Retinal pigment epithelial cell (primary cell): ENCODE data around the gene PIGH.
"Not testable (repeated sequence)": the region's sequence is repeated elsewhere in the genome, so short reads cannot be mapped to it uniquely, and the experiment has no call there.

Experiments
- DNase-seq: peaks from one replicate; pipeline ENCODE4 v3.0.0-alpha.2; 2010; ENCODE audit warnings: low read depth
- H3K4me3 ChIP-seq: 2 replicates; pipeline ENCODE4 v1.5.1; 2011; ENCODE audit warnings: mild to moderate bottlenecking, low read length, control low read depth, moderate library complexity
- TF ChIP-seq, protein P1 (sequence below): conservative IDR thresholded peaks from 2 replicates; pipeline ENCODE4 v1.5.1; 2011; ENCODE audit warnings: low read depth, low read length, control low read depth, inconsistent platforms

Gene PIGH

DNA sequence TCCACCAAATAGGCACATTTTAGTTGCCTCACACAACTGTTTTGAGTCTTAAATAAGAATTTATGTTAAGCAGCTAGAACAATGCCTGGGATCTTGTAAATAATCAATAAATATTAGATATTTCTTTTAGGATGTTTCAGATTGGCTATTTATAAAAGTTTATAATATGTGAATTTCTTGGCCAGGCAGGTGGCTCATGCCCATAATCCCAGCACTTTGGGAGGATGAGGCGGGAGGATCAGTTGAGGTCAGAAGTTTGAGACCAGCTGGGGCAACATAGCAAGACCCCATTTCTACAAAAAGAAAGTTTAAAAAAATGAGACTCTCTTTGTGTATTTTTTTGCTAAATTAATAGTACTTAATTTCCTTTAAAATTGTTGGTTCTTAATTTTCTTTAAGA, 41.4 kb upstream of the PIGH start:
- DNase-seq = no peak
- H3K4me3 ChIP-seq = no peak overlapping the region
- TF ChIP-seq, protein P1, sequence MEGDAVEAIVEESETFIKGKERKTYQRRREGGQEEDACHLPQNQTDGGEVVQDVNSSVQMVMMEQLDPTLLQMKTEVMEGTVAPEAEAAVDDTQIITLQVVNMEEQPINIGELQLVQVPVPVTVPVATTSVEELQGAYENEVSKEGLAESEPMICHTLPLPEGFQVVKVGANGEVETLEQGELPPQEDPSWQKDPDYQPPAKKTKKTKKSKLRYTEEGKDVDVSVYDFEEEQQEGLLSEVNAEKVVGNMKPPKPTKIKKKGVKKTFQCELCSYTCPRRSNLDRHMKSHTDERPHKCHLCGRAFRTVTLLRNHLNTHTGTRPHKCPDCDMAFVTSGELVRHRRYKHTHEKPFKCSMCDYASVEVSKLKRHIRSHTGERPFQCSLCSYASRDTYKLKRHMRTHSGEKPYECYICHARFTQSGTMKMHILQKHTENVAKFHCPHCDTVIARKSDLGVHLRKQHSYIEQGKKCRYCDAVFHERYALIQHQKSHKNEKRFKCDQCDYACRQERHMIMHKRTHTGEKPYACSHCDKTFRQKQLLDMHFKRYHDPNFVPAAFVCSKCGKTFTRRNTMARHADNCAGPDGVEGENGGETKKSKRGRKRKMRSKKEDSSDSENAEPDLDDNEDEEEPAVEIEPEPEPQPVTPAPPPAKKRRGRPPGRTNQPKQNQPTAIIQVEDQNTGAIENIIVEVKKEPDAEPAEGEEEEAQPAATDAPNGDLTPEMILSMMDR = no peak

DNA sequence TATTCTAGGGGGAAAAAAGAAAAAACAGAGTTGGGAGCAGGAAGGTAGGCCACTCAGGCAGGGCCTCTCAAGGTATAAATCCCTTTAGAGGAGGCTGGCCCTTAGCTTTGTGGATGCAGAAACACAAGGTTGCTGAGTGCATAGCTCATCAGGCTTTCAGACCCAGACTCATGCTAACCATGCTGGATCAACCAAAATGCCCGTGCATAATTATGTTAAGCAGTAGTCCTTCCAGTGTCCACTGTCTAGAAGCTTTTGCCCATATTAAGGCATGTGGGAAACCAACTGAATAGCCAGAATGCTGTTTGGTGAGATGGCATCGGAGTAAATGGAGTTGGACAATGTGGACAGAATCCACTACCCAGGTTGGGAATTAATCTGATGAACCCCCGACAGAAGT, 38.6 kb upstream of the PIGH start:
- DNase-seq = no peak
- TF ChIP-seq, protein P1 = no peak
- H3K4me3 ChIP-seq = no peak overlapping the region

DNA sequence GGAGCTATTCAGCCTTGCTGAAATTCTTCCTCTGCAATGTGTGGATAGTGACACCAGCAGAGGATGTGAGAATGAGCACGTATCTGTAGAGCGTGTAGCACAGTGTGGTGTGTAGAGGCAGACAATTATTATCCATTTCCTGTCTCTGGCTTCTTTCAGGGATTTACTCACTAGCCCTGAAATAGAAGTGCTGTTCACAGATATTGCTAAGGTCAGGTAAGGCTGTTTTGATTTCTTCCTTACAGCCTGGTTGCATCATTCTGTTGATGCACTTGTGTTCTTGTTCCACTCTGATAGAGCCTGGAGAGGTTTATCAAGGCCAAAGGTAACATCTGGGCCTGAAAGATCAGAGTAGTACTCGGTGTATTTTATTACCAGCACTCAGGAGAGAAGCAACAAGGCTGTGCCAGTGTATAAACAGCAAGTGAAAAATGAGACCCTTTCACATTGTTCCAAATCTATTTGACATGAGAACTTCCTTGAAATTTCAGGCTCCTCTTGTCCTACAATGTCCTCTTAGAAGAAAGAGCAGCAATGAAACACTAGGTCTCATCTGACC, 36.4 kb upstream of the PIGH start:
- TF ChIP-seq, protein P1 = no peak

DNA sequence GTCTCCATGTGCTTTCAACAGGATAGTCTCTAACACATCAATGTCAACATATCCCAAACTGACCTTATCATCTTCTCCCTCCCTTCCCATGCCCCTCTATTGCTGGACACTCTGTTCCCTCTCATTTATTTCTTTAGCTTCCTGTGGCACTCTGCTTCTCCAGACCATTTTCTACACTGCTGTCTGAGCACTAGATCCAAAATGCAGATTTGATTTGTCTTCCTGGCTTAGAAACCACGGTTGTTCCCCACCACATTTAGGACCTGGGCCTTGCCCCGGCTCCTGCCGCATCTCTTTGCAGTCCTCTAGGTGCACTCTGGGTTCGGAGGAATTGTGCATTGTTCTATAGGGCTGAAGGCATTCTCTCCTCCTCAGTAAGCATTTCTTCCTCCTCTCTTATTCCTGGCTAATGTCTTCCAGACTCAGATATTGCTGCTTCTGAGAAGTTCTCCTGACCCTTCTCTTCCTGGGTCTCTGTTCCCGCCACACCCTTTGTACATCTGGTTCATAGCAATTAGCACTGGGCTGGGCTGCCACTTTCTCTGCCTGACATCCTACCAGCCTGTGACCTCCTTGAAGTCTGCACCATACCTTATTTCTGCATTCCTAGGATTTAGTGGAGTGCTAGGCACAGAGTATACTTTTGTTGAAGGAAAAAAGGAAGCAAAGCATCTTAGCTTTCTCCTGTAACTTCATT, 33.5 kb upstream of the PIGH start:
- TF ChIP-seq, protein P1 = no peak
- H3K4me3 ChIP-seq = no peak overlapping the region
- DNase-seq = no peak

More for the DNA sequence above, 36.4 kb upstream of the PIGH start:
- no peak overlapping the region for H3K4me3 ChIP-seq
- no peak for DNase-seq

DNA sequence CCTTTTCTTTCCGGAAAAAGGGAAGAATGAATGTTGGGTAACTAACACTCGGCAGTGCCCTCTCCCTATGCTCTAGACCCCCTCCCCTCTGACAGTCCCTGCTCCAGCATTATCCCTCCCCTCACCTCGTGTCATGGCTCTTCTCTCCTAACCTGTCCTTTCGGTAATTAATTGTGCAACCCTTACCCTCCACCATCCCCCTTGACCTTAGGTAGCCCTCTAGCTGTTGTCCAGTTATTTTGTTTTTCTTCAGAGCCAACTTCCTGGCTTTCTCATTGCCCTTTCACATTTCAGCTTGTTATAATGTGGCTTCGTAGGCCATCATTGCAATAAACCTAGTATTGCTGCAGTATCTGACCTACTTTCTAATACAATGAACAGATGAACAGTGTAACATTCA, 30.9 kb upstream of the PIGH start:
- H3K4me3 ChIP-seq = no peak overlapping the region
- TF ChIP-seq, protein P1 = no peak
- no peak for DNase-seq

DNA sequence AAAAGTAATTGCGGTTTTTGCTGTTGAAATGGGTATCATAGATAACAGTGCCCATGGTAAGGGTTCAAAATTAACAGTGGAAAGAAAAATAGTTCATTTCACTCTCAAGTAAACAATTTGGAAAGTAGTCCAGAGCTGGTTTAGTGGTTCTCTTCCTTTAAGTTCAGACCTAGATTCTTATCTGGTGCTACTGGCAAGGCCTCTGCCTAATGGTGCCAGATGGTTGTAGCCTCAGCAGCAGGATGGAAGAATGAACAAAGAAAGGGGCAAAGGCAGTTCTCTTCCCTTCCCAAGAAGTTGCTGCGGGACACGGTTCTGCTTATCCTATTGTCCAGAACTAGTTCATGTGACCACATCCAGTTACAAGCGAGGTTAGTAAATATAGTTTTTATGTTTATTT, 30.1 kb upstream of the PIGH start:
- TF ChIP-seq, protein P1 = no peak
- no peak overlapping the region for H3K4me3 ChIP-seq
- no peak for DNase-seq

DNA sequence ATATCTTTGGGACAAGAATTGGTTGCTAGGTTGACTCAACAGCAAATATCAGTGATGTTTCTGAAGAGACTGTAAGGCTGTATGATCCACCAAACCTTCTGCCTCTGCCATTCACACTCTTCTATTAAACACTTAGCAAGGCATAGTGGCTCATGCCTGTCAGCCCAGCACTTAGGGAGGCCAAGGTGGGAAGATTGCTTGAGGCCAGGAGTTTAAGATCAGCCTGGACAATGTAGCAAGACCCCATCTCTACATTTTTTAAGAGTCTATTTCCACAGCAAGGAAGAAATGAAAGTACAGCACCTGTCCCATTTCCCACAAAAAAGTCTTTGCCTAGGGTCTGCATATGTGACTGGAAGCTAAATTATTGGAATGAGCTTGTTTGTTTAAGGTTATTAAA, 27.5 kb upstream of the PIGH start:
- no peak overlapping the region for H3K4me3 ChIP-seq
- TF ChIP-seq, protein P1 = no peak
- DNase-seq = no peak

DNA sequence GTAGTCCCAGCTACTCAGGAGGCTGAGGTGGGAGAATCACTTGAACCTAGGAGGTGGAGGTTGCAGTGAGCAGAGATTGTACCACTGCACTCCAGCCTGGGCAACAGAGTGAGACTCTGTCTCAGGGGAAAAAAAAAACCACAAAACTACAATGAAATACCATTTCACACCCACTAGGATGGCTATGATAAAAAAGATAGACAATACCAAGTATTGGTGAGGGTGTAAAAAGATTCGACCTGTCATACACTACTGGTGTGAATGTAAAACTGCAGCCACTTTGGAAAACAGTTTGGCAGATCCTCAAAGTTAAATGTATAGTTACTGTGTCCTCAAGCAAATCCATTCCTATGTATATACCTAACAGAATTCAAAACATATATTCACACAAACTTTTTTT, 26.1 kb upstream of the PIGH start:
- DNase-seq = not testable (repeated sequence)

More for the DNA sequence above, 26.1 kb upstream of the PIGH start:
- not testable (repeated sequence) for H3K4me3 ChIP-seq
